GM20000 (cell line): ENCODE data around the gene RASGEF1C.

Experiments used
- DNase-seq: peaks from one replicate; pipeline ENCODE4 v3.0.0; 2012; ENCODE audit warnings: low spot score
- CTCF ChIP-seq: IDR thresholded peaks from 2 replicates; pipeline ENCODE4 v1.5.1; 2012; ENCODE audit warnings: mild to moderate bottlenecking, control low read depth; ENCODE audit errors: extremely low read depth, missing control alignments

The RASGEF1C gene

GRCh38 chr5:180067986-180068385 is 141.0 kb downstream of the RASGEF1C start:
- DNase-seq, result no peak
- no peak for TF ChIP-seq CTCF

DNA sequence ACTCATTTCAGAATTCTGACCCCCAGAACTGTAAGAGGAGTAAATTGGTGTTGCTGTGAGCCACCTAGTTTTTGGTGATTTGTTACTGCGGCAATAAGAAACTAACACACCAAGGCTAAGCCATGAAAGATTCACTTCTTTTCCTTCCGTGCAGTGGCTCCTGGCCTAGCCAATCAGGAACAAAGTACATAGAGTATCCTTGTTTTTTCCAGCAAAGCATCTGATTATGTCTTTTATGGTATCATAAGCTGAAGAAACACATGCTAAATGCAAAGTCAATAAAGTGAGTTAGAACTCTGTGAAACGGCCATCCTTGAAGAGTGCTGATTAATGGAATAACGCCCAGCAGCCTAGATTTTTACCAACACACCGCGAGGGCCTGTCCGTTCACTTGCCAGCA is 148.8 kb downstream of the RASGEF1C start:
- TF ChIP-seq CTCF, result no peak
- no peak for DNase-seq

GRCh38 chr5:180059326-180059725 is 149.7 kb downstream of the RASGEF1C start:
- DNase-seq, result no peak
- no peak for TF ChIP-seq CTCF

DNA sequence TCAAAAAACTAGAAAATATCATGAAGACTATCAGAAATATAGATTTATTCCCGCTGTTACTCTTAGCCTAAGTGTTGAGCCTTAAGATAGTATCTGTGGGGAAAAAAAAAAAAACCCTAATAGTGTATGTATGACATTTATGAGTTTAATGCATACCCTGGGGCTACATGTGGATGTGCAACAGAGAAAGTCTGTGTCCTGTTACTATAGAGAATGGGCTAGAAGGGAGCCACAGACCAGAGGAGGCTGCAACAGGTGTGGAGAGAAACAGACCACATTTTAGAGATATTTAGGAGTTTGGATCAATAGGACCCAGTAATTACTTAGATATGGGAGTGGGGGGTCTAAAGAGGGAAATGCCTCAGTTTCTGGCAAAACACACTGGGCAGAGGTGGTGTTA is 152.9 kb downstream of the RASGEF1C start:
- TF ChIP-seq CTCF, result no peak
- no peak for DNase-seq

GRCh38 chr5:180054226-180054625 is 154.8 kb downstream of the RASGEF1C start:
- TF ChIP-seq CTCF, result no peak
- DNase-seq, result no peak

GRCh38 chr5:180053061-180053602 is 155.9 kb downstream of the RASGEF1C start:
- no peak for DNase-seq
- no peak for TF ChIP-seq CTCF

- TF ChIP-seq CTCF, result no peak
- no peak for DNase-seq
These were observed 156.7 kb downstream of the RASGEF1C start for GRCh38 chr5:180052211-180052818.
